Esophagus squamous epithelium (tissue), 4 donors: Measurements from ENCODE around the gene DLX5.

Source experiments
- POLR2A ChIP-seq, 4 donors: fragments of 450-650 bp; IDR thresholded peaks; one replicate each; pipeline ENCODE4 v1.6.1; 2017; ENCODE audit warnings: antibody characterized with exemption in 4 of 4, mild to moderate bottlenecking in 4 of 4, moderate library complexity in 3 of 4
- TF ChIP-seq, protein P1 (sequence below), 6 experiments: fragments of 450-650 bp in 4 of 6; fragments of 200-600 bp in 2 of 6; sonication (generic) in 2 of 6; IDR thresholded peaks; one replicate each; pipeline ENCODE4 v1.5.1; 2016 to 2019; ENCODE audit warnings: antibody characterized with exemption in 6 of 6, mild to moderate bottlenecking in 4 of 6, moderate library complexity in 4 of 6

DNA sequence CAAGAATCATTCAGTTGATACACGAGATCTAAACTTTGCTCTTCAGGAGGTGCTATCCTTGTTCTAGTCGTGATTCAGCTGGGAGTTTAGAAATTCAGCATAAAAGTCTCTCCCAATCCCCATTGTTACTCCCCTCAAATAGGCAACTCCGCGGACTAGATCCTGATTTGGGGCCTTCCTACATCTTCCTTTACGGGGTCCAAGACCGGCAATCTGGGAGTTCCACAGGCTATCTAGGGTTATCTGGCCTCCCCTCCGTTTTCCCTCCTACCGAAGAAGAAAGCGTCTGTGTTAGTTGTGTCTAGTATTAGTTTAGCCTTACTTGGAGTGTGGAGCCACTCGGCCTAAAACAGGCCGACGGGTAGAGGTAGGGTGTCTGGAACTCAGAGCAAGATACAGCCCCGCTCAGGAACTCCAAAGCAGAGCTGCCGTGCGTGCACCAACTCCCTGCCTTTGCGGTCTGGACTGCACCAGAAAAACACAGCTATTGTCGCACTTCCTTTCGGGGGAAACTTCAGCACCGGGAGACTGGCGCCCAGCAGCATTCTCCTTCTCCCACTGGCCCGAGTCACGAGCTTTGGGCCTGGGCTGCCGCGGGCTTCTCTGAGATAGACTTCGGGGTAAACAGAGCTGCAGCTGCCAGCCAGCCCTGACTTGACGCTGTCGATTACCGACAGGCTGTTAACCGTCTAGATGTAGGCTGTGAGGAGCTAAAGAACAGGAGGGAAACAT lies 1.5 kb upstream of the DLX5 start:
- TF ChIP-seq, protein P1, sequence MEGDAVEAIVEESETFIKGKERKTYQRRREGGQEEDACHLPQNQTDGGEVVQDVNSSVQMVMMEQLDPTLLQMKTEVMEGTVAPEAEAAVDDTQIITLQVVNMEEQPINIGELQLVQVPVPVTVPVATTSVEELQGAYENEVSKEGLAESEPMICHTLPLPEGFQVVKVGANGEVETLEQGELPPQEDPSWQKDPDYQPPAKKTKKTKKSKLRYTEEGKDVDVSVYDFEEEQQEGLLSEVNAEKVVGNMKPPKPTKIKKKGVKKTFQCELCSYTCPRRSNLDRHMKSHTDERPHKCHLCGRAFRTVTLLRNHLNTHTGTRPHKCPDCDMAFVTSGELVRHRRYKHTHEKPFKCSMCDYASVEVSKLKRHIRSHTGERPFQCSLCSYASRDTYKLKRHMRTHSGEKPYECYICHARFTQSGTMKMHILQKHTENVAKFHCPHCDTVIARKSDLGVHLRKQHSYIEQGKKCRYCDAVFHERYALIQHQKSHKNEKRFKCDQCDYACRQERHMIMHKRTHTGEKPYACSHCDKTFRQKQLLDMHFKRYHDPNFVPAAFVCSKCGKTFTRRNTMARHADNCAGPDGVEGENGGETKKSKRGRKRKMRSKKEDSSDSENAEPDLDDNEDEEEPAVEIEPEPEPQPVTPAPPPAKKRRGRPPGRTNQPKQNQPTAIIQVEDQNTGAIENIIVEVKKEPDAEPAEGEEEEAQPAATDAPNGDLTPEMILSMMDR (IDR thresholded peaks at IDR 0.05), result no peak
- no peak for TF ChIP-seq POLR2A (IDR thresholded peaks at IDR 0.05)
